Activated CD8-positive, alpha-beta memory T cell treated with anti-CD3 and anti-CD28 coated beads, Interleukin-2, amount 50 U/mL, for 24 hours (primary cell): Measurements from ENCODE around the gene RBM42.
"Not testable (repeated sequence)": the region's sequence is repeated elsewhere in the genome, so short reads cannot be mapped to it uniquely, and the experiment has no call there.

Source experiments
- DNase-seq: peaks from one replicate; pipeline ENCODE4 v3.0.0-alpha.2; 2020; ENCODE audit errors: extremely low read depth

RBM42 gene

GRCh38 chr19:35654828-35655227 is 26.0 kb downstream of the RBM42 start:
- not testable (repeated sequence) for DNase-seq

GRCh38 chr19:35655600-35655999 is 26.8 kb downstream of the RBM42 start:
- no peak for DNase-seq

GRCh38 chr19:35656700-35657099 is 27.9 kb downstream of the RBM42 start:
- no peak for DNase-seq

GRCh38 chr19:35657904-35658700 is 29.3 kb downstream of the RBM42 start:
- DNase-seq, result no peak

- DNase-seq, result no peak
Observed at GRCh38 chr19:35661995-35662340, 33.1 kb downstream of the RBM42 start.

GRCh38 chr19:35663981-35664380 is 35.1 kb downstream of the RBM42 start:
- no peak for DNase-seq

GRCh38 chr19:35665157-35665556 is 36.3 kb downstream of the RBM42 start:
- DNase-seq, result no peak

- no peak for DNase-seq
Observed at GRCh38 chr19:35665604-35666003, 36.8 kb downstream of the RBM42 start.

- no peak for DNase-seq
Observed at GRCh38 chr19:35666251-35666913, 37.5 kb downstream of the RBM42 start, which contains the start of gene UPK1A. Gene UPK1A (plus strand): TSS chr19:35666517. CDS start chr19:35666813, 296 bp downstream.

GRCh38 chr19:35669566-35669965 is 40.7 kb downstream of the RBM42 start:
- DNase-seq, result no peak

- no peak for DNase-seq
Observed at GRCh38 chr19:35669974-35670373, 41.1 kb downstream of the RBM42 start.

- DNase-seq, result no peak
Observed at GRCh38 chr19:35670686-35671085, 41.9 kb downstream of the RBM42 start.

GRCh38 chr19:35671818-35672217 is 43.0 kb downstream of the RBM42 start:
- DNase-seq, result no peak

GRCh38 chr19:35673121-35673804 is 44.4 kb downstream of the RBM42 start:
- DNase-seq, result peak; percentile 6

- no peak for DNase-seq
Observed at GRCh38 chr19:35675589-35676140, 46.8 kb downstream of the RBM42 start.
